H1 (cell line): ENCODE results near the gene FAM83C. TPM values are rescaled to one million over a fixed set of nuclear protein-coding genes. Genes with fewer than 3 reads are reported as not detected.

Experiments used
- BACH1 ChIP-seq: IDR thresholded peaks from 2 replicates; pipeline ENCODE4 v1.6.1; 2012; ENCODE audit warnings: low read length, improper control_type of control experiment
- CHD1 ChIP-seq: IDR thresholded peaks from 2 replicates; pipeline ENCODE4 v1.6.1; 2012; ENCODE audit warnings: low read depth, low read length, improper control_type of control experiment
- CREB1 ChIP-seq: IDR thresholded peaks from 2 replicates; pipeline ENCODE4 v1.6.1; 2012; ENCODE audit warnings: inconsistent platforms
- PHF8 ChIP-seq: fragments of 200-600 bp; sonication (generic); conservative IDR thresholded peaks from 2 replicates; pipeline ENCODE4 v1.7.1; 2012; ENCODE audit warnings: low read depth, mild to moderate bottlenecking, inconsistent platforms, low read length, moderate library complexity
- RNF2 ChIP-seq: fragments of 200-900, 300-1000 bp; sonication (generic); IDR thresholded peaks from 2 replicates; pipeline ENCODE4 v1.7.1; 2016; ENCODE audit warnings: borderline replicate concordance, low read depth, mild to moderate bottlenecking, antibody characterized with exemption, low read length; ENCODE audit not compliant: poor library complexity, severe bottlenecking; ENCODE audit errors: missing control alignments
- SRF ChIP-seq: IDR thresholded peaks from 2 replicates; pipeline ENCODE4 v1.6.1; 2011; ENCODE audit warnings: mild to moderate bottlenecking, low read depth, low read length, moderate library complexity
- TAF1 ChIP-seq: IDR thresholded peaks from 2 replicates; pipeline ENCODE4 v1.6.1; 2011; ENCODE audit warnings: mild to moderate bottlenecking, low read depth, low read length
- TEAD4 ChIP-seq: IDR thresholded peaks from 2 replicates; pipeline ENCODE4 v1.6.1; 2012; ENCODE audit warnings: low read depth, low read length, inconsistent platforms, mixed read lengths
- polyA plus RNA-seq, 7 experiments: library from polyadenylated mRNA; depleted of rRNA in 3 of 7; stranded (reverse) in 5 of 7; unstranded in 2 of 7; fragments of >200 nt in 5 of 7; fragments of 200-250 nt in 2 of 7; gene quantifications; 1 replicate in 5 of 7; 2 replicates in 1 of 7; 4 replicates in 1 of 7; pipeline versions ENCODE4 v1.2.1 to v1.2.3, GENCODE V29; 2011 to 2013; ENCODE audit warnings: missing spikeins in 2 of 7, mixed read lengths in 2 of 7
- total RNA-seq: library from RNA; stranded (reverse); fragmentation: NEBNext Ultra II Directional; extraction: Animal tissue kit (Norgen Biotek cat#: 25700); gene quantifications from 2 replicates; pipeline ENCODE4 v1.2.1, GENCODE V29; 2021
- TF ChIP-seq, protein P1 (sequence below): fragments of 300-600 bp; sonication (generic); IDR thresholded peaks from 2 replicates; pipeline ENCODE4 v1.7.1; 2012; ENCODE audit warnings: low read length, moderate library complexity, mild to moderate bottlenecking, inconsistent platforms; ENCODE audit not compliant: insufficient replicate concordance
- TF ChIP-seq, protein P2 (sequence below), 3 experiments: IDR thresholded peaks; 1 replicate in 2 of 3; 2 replicates in 1 of 3; pipeline versions ENCODE4 v1.5.1 to v1.6.1; 2011; ENCODE audit warnings: low read length in 3 of 3, mild to moderate bottlenecking in 3 of 3, inconsistent platforms in 2 of 3, low read depth in 1 of 3, moderate library complexity in 1 of 3; ENCODE audit not compliant: insufficient read depth in 1 of 3; ENCODE audit errors: control extremely low read depth in 1 of 3

Gene FAM83C
- total and polyA plus RNA-seq, 2 of the 8 experiments (the other 6 are each of a cell fraction or from before 2014, with no cell fraction given), result not detected

DNA sequence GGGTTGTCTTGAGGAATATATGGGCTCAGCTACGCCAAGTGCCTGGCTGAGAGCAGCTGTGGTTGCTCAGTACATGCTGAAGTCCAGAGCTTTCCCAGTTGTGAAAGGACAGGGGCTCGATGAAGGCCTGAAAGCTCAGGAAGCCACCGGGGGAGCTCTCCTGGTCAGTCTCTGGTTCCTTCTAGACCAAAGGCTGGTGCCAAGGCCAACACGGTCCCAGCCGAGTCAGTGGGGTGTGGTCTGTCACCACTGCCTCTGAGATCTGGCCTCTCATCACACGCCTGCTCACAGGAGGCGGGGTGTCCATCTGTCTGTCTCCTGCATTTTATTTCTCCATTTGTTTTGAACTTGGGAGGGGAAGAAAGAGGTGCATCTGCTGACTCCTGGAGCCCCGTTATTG, 4.9 kb upstream of the FAM83C start (continued):
- TF ChIP-seq, protein P1, sequence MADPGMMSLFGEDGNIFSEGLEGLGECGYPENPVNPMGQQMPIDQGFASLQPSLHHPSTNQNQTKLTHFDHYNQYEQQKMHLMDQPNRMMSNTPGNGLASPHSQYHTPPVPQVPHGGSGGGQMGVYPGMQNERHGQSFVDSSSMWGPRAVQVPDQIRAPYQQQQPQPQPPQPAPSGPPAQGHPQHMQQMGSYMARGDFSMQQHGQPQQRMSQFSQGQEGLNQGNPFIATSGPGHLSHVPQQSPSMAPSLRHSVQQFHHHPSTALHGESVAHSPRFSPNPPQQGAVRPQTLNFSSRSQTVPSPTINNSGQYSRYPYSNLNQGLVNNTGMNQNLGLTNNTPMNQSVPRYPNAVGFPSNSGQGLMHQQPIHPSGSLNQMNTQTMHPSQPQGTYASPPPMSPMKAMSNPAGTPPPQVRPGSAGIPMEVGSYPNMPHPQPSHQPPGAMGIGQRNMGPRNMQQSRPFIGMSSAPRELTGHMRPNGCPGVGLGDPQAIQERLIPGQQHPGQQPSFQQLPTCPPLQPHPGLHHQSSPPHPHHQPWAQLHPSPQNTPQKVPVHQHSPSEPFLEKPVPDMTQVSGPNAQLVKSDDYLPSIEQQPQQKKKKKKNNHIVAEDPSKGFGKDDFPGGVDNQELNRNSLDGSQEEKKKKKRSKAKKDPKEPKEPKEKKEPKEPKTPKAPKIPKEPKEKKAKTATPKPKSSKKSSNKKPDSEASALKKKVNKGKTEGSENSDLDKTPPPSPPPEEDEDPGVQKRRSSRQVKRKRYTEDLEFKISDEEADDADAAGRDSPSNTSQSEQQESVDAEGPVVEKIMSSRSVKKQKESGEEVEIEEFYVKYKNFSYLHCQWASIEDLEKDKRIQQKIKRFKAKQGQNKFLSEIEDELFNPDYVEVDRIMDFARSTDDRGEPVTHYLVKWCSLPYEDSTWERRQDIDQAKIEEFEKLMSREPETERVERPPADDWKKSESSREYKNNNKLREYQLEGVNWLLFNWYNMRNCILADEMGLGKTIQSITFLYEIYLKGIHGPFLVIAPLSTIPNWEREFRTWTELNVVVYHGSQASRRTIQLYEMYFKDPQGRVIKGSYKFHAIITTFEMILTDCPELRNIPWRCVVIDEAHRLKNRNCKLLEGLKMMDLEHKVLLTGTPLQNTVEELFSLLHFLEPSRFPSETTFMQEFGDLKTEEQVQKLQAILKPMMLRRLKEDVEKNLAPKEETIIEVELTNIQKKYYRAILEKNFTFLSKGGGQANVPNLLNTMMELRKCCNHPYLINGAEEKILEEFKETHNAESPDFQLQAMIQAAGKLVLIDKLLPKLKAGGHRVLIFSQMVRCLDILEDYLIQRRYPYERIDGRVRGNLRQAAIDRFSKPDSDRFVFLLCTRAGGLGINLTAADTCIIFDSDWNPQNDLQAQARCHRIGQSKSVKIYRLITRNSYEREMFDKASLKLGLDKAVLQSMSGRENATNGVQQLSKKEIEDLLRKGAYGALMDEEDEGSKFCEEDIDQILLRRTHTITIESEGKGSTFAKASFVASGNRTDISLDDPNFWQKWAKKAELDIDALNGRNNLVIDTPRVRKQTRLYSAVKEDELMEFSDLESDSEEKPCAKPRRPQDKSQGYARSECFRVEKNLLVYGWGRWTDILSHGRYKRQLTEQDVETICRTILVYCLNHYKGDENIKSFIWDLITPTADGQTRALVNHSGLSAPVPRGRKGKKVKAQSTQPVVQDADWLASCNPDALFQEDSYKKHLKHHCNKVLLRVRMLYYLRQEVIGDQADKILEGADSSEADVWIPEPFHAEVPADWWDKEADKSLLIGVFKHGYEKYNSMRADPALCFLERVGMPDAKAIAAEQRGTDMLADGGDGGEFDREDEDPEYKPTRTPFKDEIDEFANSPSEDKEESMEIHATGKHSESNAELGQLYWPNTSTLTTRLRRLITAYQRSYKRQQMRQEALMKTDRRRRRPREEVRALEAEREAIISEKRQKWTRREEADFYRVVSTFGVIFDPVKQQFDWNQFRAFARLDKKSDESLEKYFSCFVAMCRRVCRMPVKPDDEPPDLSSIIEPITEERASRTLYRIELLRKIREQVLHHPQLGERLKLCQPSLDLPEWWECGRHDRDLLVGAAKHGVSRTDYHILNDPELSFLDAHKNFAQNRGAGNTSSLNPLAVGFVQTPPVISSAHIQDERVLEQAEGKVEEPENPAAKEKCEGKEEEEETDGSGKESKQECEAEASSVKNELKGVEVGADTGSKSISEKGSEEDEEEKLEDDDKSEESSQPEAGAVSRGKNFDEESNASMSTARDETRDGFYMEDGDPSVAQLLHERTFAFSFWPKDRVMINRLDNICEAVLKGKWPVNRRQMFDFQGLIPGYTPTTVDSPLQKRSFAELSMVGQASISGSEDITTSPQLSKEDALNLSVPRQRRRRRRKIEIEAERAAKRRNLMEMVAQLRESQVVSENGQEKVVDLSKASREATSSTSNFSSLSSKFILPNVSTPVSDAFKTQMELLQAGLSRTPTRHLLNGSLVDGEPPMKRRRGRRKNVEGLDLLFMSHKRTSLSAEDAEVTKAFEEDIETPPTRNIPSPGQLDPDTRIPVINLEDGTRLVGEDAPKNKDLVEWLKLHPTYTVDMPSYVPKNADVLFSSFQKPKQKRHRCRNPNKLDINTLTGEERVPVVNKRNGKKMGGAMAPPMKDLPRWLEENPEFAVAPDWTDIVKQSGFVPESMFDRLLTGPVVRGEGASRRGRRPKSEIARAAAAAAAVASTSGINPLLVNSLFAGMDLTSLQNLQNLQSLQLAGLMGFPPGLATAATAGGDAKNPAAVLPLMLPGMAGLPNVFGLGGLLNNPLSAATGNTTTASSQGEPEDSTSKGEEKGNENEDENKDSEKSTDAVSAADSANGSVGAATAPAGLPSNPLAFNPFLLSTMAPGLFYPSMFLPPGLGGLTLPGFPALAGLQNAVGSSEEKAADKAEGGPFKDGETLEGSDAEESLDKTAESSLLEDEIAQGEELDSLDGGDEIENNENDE, result no peak
- TF ChIP-seq TAF1 (no peak), RNF2 (no peak), PHF8 (no peak), TEAD4 (no peak), BACH1 (no peak), CHD1 (no peak), SRF (no peak), CREB1 (no peak)
- TF ChIP-seq, protein P2, sequence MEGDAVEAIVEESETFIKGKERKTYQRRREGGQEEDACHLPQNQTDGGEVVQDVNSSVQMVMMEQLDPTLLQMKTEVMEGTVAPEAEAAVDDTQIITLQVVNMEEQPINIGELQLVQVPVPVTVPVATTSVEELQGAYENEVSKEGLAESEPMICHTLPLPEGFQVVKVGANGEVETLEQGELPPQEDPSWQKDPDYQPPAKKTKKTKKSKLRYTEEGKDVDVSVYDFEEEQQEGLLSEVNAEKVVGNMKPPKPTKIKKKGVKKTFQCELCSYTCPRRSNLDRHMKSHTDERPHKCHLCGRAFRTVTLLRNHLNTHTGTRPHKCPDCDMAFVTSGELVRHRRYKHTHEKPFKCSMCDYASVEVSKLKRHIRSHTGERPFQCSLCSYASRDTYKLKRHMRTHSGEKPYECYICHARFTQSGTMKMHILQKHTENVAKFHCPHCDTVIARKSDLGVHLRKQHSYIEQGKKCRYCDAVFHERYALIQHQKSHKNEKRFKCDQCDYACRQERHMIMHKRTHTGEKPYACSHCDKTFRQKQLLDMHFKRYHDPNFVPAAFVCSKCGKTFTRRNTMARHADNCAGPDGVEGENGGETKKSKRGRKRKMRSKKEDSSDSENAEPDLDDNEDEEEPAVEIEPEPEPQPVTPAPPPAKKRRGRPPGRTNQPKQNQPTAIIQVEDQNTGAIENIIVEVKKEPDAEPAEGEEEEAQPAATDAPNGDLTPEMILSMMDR (IDR thresholded peaks at IDR 0.05; ENCODE audit: control extremely low read depth in 1 of 3, insufficient read depth in 1 of 3, low read depth in 1 of 3, low read length in 3 of 3), result no peak
